ENCODE results near the gene LMF1.

DNA sequence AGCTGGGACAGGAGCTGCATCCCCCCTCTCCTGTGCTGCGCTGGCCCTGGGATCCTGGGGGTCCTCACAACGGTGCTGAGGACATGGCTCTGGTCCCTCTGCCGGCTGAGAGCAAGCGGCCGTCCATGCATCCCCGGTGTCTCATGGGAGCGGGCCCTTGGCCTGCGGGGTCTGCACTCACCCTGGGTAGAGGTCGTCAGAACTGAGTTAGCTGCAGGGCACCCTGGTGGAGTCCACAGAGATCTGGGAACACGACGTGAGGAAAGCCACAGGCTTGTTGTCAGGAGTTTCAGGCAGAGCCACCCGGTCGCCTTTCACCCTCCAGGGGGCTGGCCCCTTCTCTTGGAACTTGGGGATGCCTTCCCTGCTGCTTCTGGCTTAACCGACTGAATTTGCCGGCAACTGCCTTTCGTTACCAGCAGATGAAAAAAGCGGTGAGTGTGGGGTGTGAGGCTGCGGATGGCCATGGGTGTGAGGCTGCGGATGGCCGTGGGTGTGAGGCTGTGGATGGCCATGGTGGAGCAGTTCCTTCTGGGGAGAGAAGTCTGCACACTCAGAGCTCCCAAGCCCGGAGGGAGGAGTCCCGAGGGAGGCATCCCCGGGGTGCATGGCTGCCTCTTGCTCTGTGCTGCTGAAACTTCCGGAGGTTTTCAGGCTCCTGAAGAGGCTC, 81.7 kb downstream of the LMF1 start:
- TF ChIP-seq, protein P1, sequence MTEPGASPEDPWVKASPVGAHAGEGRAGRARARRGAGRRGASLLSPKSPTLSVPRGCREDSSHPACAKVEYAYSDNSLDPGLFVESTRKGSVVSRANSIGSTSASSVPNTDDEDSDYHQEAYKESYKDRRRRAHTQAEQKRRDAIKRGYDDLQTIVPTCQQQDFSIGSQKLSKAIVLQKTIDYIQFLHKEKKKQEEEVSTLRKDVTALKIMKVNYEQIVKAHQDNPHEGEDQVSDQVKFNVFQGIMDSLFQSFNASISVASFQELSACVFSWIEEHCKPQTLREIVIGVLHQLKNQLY (CRISPR knock-in tag; IDR thresholded peaks at IDR 0.05), result no peak
- TF ChIP-seq SOX6 (IDR thresholded peaks at IDR 0.05), result no peak
- TF ChIP-seq SOX6 (CRISPR knock-in tag; IDR thresholded peaks at IDR 0.05), result no peak
- TF ChIP-seq CBX2 (IDR thresholded peaks at IDR 0.05; ENCODE audit: low read depth, low read length), result no peak
- TF ChIP-seq CBX2 (CRISPR knock-in tag; IDR thresholded peaks at IDR 0.05; ENCODE audit: low read depth), result no peak
- TF ChIP-seq TAF1 (CRISPR knock-in tag; IDR thresholded peaks at IDR 0.05), result no peak
- no peak for TF ChIP-seq NFE2 (CRISPR knock-in tag; IDR thresholded peaks at IDR 0.05)
- TF ChIP-seq, protein P2, sequence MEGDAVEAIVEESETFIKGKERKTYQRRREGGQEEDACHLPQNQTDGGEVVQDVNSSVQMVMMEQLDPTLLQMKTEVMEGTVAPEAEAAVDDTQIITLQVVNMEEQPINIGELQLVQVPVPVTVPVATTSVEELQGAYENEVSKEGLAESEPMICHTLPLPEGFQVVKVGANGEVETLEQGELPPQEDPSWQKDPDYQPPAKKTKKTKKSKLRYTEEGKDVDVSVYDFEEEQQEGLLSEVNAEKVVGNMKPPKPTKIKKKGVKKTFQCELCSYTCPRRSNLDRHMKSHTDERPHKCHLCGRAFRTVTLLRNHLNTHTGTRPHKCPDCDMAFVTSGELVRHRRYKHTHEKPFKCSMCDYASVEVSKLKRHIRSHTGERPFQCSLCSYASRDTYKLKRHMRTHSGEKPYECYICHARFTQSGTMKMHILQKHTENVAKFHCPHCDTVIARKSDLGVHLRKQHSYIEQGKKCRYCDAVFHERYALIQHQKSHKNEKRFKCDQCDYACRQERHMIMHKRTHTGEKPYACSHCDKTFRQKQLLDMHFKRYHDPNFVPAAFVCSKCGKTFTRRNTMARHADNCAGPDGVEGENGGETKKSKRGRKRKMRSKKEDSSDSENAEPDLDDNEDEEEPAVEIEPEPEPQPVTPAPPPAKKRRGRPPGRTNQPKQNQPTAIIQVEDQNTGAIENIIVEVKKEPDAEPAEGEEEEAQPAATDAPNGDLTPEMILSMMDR (CRISPR knock-in tag; IDR thresholded peaks at IDR 0.05), result no peak
- no peak for TF ChIP-seq HMG20A (CRISPR knock-in tag; IDR thresholded peaks at IDR 0.05; ENCODE audit: borderline replicate concordance)
- no peak for TF ChIP-seq NFYB (CRISPR knock-in tag; IDR thresholded peaks at IDR 0.05)
- no peak for TF ChIP-seq ZFX (CRISPR knock-in tag; IDR thresholded peaks at IDR 0.05; ENCODE audit: low read depth)

Data from HepG2 (cell line).